Epidermal melanocyte (primary cell): ENCODE results near the gene ADRA2A.

ENCODE experiments used
- DNase-seq: peaks from one replicate; pipeline ENCODE4 v3.0.0; 2011; ENCODE audit warnings: low spot score; ENCODE audit not compliant: insufficient read length

The ADRA2A gene

GRCh38 chr10:111076682-111077478 is at the start of gene ADRA2A:
TSS of gene ADRA2A (plus strand) at chr10:111077029. CDS start at chr10:111077997, 968 bp downstream.
- DNase-seq = no peak

DNA sequence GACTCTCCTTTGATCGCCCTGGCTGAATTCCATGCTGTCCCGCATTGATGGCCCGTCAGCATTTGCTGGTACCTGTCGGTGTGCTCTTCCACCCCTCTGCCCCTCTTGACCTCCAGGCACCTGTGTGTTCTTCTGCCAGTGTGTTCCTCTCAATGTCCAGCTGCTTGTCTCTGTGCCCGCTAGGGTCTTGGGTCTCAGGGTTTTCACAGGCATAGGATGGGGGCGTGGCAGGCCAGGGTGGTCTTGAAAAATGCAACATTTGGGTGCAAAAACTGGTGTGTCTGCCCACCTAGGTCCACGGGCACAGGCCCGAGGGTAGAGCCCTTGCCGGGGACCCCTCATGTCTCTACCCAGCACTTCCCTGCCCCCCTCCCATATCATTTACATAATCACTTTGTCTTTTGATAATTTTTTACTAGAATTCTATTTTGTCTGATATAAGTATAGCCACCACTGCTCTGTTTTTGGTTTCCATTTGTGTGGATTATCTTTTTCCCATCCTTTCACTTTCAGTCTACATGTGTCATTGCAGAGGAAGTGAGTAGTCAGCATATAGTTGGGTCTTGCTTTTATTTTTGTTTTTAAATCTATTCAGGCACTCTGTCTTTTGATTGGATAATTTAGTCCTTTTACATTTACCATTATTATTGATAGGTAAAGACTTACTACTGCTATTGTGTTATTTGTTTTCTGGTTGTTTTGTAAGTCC is 46.6 kb upstream of the ADRA2A start:
- DNase-seq = no peak

- no peak for DNase-seq
These were observed 42.1 kb upstream of the ADRA2A start for GRCh38 chr10:111034598-111035310.

DNA sequence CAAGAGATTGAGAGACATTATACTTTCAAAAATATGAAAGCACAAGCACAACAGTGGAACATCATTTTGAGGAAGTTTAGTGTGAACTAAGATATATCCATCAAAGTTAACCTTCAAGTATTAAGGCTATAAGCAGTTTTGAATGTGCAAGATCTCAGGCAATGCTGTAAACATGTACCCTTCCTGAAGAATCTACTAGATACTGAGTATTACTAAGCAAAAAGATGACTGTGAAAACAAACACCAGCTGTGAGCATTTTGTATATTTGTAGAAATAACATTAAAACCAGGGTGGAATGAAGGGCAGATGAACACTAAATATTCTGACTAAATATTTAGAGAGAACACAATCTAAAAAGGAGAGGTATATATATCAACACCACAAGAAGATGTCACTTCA is 41.3 kb upstream of the ADRA2A start:
- DNase-seq = no peak

GRCh38 chr10:111037858-111038257 is 39.0 kb upstream of the ADRA2A start:
- no peak for DNase-seq

DNA sequence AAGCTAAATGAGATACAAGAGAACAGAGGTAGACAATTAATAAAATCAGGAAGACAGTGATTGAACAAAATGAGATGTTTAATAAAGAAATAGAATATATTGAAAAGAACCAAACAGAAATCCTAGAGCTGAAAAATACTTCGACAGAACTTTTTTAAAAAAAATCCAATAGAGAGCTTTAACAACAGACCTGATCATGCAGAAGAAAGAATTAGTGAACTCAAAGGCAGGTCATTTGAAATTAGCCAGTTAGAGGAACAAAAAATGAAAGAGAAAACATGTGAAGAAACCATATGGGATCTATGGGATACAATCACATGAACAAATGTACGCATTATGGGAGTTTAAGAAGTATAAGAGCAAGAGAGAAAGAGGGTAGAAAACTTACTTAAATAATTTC is 37.3 kb upstream of the ADRA2A start:
- no peak for DNase-seq

- no peak for DNase-seq
These were observed 19.8 kb upstream of the ADRA2A start for GRCh38 chr10:111057006-111057405.

- no peak for DNase-seq
These were observed 13.4 kb upstream of the ADRA2A start for GRCh38 chr10:111063471-111063870.

DNA sequence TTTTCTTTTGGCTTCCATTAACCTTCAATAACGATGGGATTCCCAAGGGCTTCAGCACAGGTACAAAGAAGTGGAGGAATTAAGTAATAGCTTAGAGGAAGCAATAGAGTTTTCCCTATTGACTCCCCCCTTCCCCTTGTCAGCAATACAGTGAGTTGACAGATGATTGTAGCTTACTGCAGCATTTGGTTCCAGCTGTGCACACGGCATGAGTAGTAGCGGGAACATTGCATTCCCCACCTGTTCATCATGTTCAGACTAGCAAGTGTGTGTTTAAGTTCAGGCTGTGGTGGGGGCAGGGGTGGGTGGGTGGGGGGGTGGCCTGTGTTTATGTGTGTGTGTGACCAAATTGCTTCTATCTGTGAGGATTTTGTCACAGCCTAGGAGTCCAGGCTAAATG is 4.6 kb upstream of the ADRA2A start:
- no peak for DNase-seq

- no peak for DNase-seq
These were observed 1.1 kb upstream of the ADRA2A start for GRCh38 chr10:111075577-111076185.

- DNase-seq = peak; percentile 79
These were observed 593 bp upstream of the ADRA2A start for GRCh38 chr10:111076191-111076681.

DNA sequence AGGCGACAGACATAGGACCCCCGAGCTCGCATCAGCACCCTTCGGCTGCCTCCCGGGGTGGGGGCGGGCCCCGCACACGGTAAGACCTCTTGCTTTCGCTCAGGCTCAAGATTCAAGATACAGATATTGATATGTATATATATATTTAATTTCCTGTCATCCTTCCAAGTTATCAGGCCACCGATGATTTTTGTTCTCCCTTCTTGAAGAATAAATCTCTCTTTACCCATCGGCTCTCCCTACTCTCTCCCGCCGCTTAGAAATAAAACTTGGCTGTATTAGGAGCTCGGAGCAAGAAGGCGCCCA is 603 bp downstream of the ADRA2A start:
- no peak for DNase-seq

DNA sequence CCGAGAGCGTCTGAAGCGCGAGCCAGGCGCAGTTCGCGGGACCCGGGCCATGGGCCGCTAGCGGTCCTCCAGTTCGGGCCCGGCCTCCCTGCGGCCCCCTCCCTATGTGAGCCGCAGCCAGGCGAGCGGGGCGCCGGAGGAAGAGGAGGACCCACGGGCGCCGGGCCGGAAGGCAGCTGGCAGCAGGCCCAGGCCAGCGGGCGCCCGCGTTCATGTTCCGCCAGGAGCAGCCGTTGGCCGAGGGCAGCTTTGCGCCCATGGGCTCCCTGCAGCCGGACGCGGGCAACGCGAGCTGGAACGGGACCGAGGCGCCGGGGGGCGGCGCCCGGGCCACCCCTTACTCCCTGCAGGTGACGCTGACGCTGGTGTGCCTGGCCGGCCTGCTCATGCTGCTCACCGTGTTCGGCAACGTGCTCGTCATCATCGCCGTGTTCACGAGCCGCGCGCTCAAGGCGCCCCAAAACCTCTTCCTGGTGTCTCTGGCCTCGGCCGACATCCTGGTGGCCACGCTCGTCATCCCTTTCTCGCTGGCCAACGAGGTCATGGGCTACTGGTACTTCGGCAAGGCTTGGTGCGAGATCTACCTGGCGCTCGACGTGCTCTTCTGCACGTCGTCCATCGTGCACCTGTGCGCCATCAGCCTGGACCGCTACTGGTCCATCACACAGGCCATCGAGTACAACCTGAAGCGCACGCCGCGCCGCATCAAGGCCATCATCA is 1.1 kb downstream of the ADRA2A start:
- DNase-seq = no peak

GRCh38 chr10:111078505-111079185 is 1.8 kb downstream of the ADRA2A start:
- no peak for DNase-seq

- no peak for DNase-seq
These were observed 2.5 kb downstream of the ADRA2A start for GRCh38 chr10:111079241-111079760.

DNA sequence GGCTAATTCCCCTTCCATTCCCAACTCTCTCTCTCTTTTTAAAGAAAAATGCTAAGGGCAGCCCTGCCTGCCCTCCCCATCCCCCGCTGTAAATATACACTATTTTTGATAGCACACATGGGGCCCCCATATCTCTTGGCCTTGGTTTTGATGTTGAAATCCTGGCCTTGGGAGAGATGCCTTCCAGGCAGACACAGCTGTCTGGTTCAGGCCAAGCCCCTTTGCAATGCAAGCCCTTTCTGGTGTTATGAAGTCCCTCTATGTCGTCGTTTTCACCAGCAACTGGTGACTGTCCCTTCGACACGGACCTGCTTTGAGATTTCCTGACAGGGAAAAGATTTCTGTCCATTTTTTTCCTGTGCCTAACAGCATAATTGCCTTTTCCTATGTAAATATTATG is 3.0 kb downstream of the ADRA2A start:
- no peak for DNase-seq

DNA sequence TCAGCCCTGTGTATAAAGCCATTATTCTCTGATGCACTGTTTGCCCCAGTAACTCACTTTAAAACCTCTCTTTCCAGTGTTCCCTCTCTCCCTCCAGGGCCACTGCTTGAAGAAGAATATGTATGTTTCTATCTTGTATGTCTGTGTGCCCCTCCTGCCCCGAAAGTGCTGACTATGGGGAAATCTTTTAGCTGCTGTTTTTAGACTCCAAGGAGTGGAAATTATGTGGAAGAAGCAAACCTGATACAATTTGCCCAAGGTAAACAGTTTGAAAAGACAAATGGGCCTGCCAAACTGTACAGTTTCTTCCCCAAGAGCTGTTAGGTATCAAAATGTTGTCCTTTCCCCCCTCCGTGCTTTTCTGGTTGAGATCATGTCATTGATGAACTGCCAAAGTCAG is 3.4 kb downstream of the ADRA2A start:
- no peak for DNase-seq

DNA sequence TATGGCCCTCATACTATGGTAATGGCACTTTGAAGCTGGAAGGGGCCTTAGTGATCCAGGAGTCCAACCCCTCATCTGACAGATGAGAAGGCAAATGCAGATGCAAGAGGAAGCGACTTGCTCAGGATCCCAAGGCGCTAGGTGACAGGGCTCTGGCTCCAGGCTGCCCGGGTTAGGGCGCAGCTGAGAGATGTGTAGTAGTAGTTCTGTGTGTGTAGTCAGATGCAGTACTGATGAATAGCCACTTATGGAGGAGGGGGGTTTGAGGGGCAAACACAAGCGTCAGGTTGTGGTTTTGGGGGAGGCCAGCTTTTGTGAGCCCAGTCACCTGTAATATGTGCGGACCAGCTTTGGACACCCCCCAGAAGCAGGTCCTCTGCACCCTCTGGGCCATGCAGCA is 4.8 kb downstream of the ADRA2A start:
- DNase-seq = no peak

DNA sequence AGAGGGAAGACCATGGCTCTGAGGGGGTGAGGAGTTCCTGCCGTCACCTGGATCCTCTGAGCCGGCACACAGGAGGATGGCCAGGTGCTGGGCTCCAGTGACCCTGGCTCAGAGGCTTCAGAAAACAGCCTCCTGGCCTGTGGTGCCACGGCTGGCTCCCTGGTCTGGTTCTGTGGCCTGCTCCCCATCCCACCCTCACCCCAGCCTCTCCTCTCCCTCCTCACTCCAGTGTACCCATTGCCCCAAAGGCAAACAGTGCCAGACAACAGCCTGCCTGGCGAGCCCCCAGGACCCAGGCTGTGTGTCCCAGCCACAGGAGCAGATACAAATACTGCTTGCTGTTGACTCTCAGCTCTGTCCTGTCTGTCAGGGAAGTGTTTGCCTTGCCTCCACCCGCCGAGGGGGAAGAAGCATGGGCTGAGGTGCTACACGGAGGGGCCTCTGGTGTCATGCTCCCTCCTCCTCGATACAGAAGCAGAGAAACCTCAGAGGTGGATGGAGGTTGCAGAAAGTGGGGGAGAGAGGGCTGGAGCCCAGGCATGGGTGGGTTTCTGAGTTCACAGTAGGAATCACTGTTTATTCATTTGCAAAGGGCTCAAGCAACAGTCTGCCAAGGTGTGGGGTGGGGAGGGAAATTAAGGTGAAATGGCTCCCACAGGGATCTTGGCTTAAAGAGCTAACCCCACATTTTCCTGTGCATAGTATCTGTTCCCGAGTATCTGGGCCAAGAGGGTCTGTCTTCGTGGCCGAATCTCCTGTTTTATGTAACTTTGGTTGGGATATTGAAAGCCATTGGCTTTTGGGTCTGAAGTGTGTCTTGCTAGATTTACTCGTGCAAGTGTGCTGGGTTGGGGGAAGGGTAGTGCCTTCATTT is 5.5 kb downstream of the ADRA2A start:
- no peak for DNase-seq
